HCT116 (cell line): ENCODE results near the gene GABPA.

Source experiments
- CBX3 ChIP-seq: IDR thresholded peaks from 2 replicates; pipeline ENCODE4 v1.6.1; 2012; ENCODE audit warnings: low read depth
- CTCF ChIP-seq, 3 experiments: fragments of 200-600 bp in 1 of 3; sonication (generic) in 1 of 3; IDR thresholded peaks in 2 of 3; conservative IDR thresholded peaks in 1 of 3; 2 replicates each; pipeline ENCODE4 v1.5.1; 2012 to 2017; ENCODE audit warnings: low read depth in 2 of 3, low read length in 2 of 3, antibody characterized with exemption in 1 of 3, borderline replicate concordance in 1 of 3, control low read depth in 1 of 3, mild to moderate bottlenecking in 1 of 3, mixed read lengths in 1 of 3, mixed run types in 1 of 3, moderate library complexity in 1 of 3; ENCODE audit not compliant: insufficient read depth in 1 of 3
- EZH2phosphoT487 ChIP-seq: fragments of 200-600 bp; IDR thresholded peaks from 2 replicates; pipeline ENCODE4 v1.6.1; 2018; ENCODE audit warnings: antibody characterized with exemption, borderline replicate concordance
- POLR2A ChIP-seq: IDR thresholded peaks from 2 replicates; pipeline ENCODE4 v1.7.0; 2011; ENCODE audit warnings: borderline replicate concordance; ENCODE audit not compliant: insufficient read depth, insufficient read length; ENCODE audit errors: extremely low read depth
- POLR2AphosphoS5 ChIP-seq: IDR thresholded peaks from 2 replicates; pipeline ENCODE4 v1.6.1; 2011; ENCODE audit warnings: mild to moderate bottlenecking, low read depth, low read length, moderate library complexity
- SIN3A ChIP-seq: IDR thresholded peaks from 2 replicates; pipeline ENCODE4 v1.6.1; 2012; ENCODE audit warnings: low read depth
- SP1 ChIP-seq: IDR thresholded peaks from 2 replicates; pipeline ENCODE4 v1.6.1; 2012; ENCODE audit warnings: low read depth
- SRF ChIP-seq: IDR thresholded peaks from 2 replicates; pipeline ENCODE4 v1.6.1; 2012; ENCODE audit warnings: low read depth
- TCF7L2 ChIP-seq: IDR thresholded peaks from 2 replicates; pipeline ENCODE4 v1.7.0; 2011; ENCODE audit warnings: borderline replicate concordance, inconsistent platforms; ENCODE audit not compliant: insufficient read depth, insufficient read length; ENCODE audit errors: extremely low read depth
- ZBTB33 ChIP-seq: IDR thresholded peaks from 2 replicates; pipeline ENCODE4 v1.6.1; 2011; ENCODE audit warnings: mild to moderate bottlenecking, low read length, moderate library complexity; ENCODE audit not compliant: insufficient replicate concordance; ENCODE audit errors: extremely low read depth

GRCh38 chr21:25776440-25776839 lies 41.7 kb downstream of the GABPA start:
- TF ChIP-seq POLR2A (no peak), CTCF (IDR thresholded peaks at IDR 0.05 in 2 of 3, conservative IDR thresholded peaks at IDR 0.05 in 1 of 3; ENCODE audit: borderline replicate concordance in 1 of 3, insufficient read depth in 1 of 3, low read depth in 2 of 3, low read length in 2 of 3) (no peak), POLR2AphosphoS5 (no peak), EZH2phosphoT487 (no peak), SP1 (no peak), ZBTB33 (no peak), SRF (no peak), SIN3A (no peak), CBX3 (no peak), TCF7L2 (no peak)
